Heart right ventricle (tissue), 16 donors: ENCODE measurements around the gene DENND1C. TPM values are rescaled to one million over a fixed set of nuclear protein-coding genes. Genes with fewer than 3 reads are reported as not detected.
A peak's percentile ranks its signal among the peaks of the same experiment; 100 is the strongest.

Experiments
- ATAC-seq, 8 donors: fragments of 200-7000 bp; cut with Tn5 transposase; one replicate each; pipeline ENCODE4 v1.9.1; 2020; ENCODE audit warnings: mild to moderate bottlenecking in 8 of 8, moderate library complexity in 8 of 8, moderate number of reproducible peaks in 1 of 8
- DNase-seq, 2 donors: peaks; one replicate each; pipeline ENCODE4 v3.0.0-alpha.2; 2020
- H3K27ac ChIP-seq, 10 donors: fragments of 200-600 bp; sonication (generic) in 2 of 10; one replicate each; pipeline versions ENCODE4 v1.5.0 to v1.8.0; 2020 to 2022; ENCODE audit warnings: mild to moderate bottlenecking in 3 of 10
- H3K27me3 ChIP-seq, 7 donors: fragments of 200-600 bp; one replicate each; pipeline ENCODE4 v1.8.0; 2021 to 2022; ENCODE audit warnings: mild to moderate bottlenecking in 2 of 7
- H3K36me3 ChIP-seq, 9 donors: fragments of 200-600 bp; sonication (generic) in 1 of 9; one replicate each; pipeline versions ENCODE4 v1.5.0 to v1.8.0; 2020 to 2022; ENCODE audit warnings: mild to moderate bottlenecking in 2 of 9
- H3K4me1 ChIP-seq, 9 donors: fragments of 200-600 bp; sonication (generic) in 1 of 9; one replicate each; pipeline versions ENCODE4 v1.5.0 to v1.8.0; 2020 to 2022; ENCODE audit warnings: mild to moderate bottlenecking in 4 of 9
- H3K4me3 ChIP-seq, 10 donors: fragments of 200-600 bp; sonication (generic) in 2 of 10; one replicate each; pipeline versions ENCODE4 v1.5.0 to v1.8.0; 2020 to 2022; ENCODE audit warnings: mild to moderate bottlenecking in 7 of 10, moderate library complexity in 2 of 10
- H3K9me3 ChIP-seq, 11 donors: fragments of 200-600 bp in 10 of 11; sonication (generic) in 2 of 11; one replicate each; pipeline versions ENCODE4 v1.5.0 to v1.8.0; 2013 to 2022; ENCODE audit warnings: mild to moderate bottlenecking in 2 of 11, control low read depth in 1 of 11, moderate library complexity in 1 of 11
- CTCF ChIP-seq, 9 donors: fragments of 200-600 bp; sonication (generic) in 2 of 9; IDR thresholded peaks; one replicate each; pipeline versions ENCODE4 v1.5.0 to v1.8.0; 2021 to 2022; ENCODE audit warnings: antibody characterized with exemption in 9 of 9, mild to moderate bottlenecking in 5 of 9, moderate library complexity in 1 of 9
- WGBS, 2 donors: extraction: QIAGEN DNeasy Blood & Tissue Kit; methylation state at CpG; one replicate each; pipeline ENCODE4 v1.1.7; 2013; ENCODE audit warnings: inconsistent platforms in 1 of 2; 5-methylcytosine and 5-hydroxymethylcytosine counted together
- intact Hi-C, 10 donors: fragments of 100-400 bp; cut with DNase I; formaldehyde crosslinking; loops; one replicate each; pipeline versions ENCODE4 v1.11.1 to v1.14.2; 2022
- polyA plus RNA-seq, 2 donors: library from polyadenylated mRNA; stranded (reverse); fragments of 200-250 nt; gene quantifications; one replicate each; pipeline ENCODE4 v1.2.3, GENCODE V29; 2013
- total RNA-seq, 10 donors: library from RNA; stranded (reverse); fragmentation: NEBNext Ultra II Directional in 3 of 10; extraction: Animal tissue kit (Norgen Biotek cat#: 25700) in 3 of 10; gene quantifications; one replicate each; pipeline versions ENCODE4 v1.2.1 to v1.2.4, GENCODE V29; 2021 to 2023
- donor health status: Arrhythmogenic right ventricular cardiomyopathy.
- donor health status: ischemic (EF 13 %, LVEDD 7.1; RV severe dilation, severe dysfunction).
- donor health status: healthy with polysubstance abuse.
- donor health status: DM: no; HTN: yes; CAD: no.
- donor health status: DM: no; HTN: no; CAD: no.
- donor health status: ischemic (EF 25% LVEDD 6.9; RV normal size, moderate dysfunction).
- donor health status: ischemic (EF 25% LVEDD 5.7; RV mildly dilated, moderate dysfunction).
- donor health status: healthy.
- donor health status: DM: yes; HTN: yes; CAD: no.
- donor health status: Ischemic cardiomyopathy.
- donor health status: ischemic (EF 35%, LVEDD 5.7; RV mildly dilated, moderate dysfunction).
- donor health status: nonischemic (EF 11% LVEDD 7.7; RV severe dilation, severe dysfunction).
- donor health status: DM: yes; HTN: yes; CAD: no.
- donor health status: PGD.
- donor health status: ischemic (EF 29% LVEDD 5.4; RV normal size, mild dysfunction).
- donor health status: nonischemic (EF 23%, LVEDD 6.1; RV moderate dilation, normal function).

The DENND1C gene
- total and polyA plus RNA-seq, 12 donors: 0.09 to 4.0 (median 0.69) TPM

DNA sequence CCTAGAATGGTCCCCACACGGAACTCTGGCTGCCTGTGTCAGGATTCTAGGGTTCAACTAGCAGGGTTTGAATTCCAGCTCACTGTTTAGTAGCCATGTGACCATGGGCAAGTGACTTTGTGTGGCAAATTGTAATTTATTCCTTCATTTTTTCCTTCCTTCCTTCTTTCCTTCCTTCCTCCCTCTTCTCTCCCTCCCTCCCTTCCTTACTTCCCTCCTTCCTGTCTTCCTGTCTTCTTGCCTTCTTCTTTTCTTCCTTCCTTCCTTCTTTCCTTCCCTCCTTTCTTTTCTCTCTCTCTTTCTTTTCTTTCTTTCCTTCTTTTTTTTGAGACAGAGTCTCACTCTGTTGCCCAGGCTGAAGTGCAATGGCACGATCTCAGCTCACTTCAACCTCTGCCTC is 8.5 kb upstream of the DENND1C start:
- Histone ChIP-seq H3K9me3 (peaks cover 0 to 16% (median 4%) of the 10 kb centered on the region in 11 donors), H3K36me3 (no peaks in the 10 kb centered on the region), H3K27me3 (peaks cover 0 to 13% (median 3%) of the 10 kb centered on the region in 7 donors), H3K4me3 (peak overlapping the region in 1 of 10 donors; percentile 16), H3K27ac (no peak overlapping the region), H3K4me1 (no peaks in the 10 kb centered on the region)
- no peak for TF ChIP-seq CTCF (IDR thresholded peaks at IDR 0.05)
- ATAC-seq (no peak), DNase-seq (no peak)
- intact Hi-C loops: no loop called here
- 72 to 75% methylated on average over 2 of the region's 2 CpGs for WGBS, 2 donors

DNA sequence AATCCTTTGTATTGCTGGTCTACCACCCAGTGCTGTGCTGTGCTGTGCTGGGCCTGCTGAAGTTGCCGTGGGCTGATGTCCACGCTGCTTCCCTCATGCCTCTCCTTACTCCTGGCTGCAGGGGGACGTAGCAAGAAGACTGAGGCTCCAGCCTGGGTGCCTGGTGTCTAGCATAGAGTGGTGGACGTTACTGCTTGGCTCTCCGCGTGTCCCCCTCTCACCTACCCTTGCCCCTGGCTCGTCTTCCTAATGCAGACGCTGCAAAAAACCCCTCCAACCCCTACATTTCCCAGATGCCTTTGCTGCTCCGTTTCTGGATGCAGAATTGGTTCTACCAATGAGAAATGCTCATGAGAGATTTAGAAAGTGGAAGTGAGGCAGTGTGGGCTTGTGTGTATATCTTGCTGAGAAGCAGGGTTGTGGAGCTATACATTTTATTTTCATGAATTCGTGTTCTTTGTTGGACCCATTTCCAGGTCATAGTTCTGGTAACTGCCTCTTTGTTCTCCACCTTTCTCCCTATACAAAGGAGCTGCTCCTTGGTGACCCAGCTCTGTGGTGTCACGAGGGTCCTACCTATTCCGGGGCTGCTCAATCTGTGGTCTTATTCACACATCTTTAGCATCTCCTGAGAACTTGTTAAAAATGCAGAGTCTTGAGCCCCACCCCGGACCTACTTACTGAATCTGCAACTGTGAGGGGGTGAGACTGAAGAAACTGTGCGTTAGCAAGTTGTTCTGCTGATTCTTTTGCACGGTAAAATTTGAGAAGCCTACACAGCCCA is 7.9 kb upstream of the DENND1C start:
- Histone ChIP-seq H3K27me3 (peaks cover 0 to 13% (median 3%) of the 10 kb centered on the region in 7 donors), H3K4me3 (peak overlapping the region in 1 of 10 donors; percentile 16), H3K9me3 (peaks cover 0 to 16% (median 4%) of the 10 kb centered on the region in 11 donors), H3K27ac (no peak overlapping the region), H3K4me1 (no peaks in the 10 kb centered on the region), H3K36me3 (no peaks in the 10 kb centered on the region)
- no peak for TF ChIP-seq CTCF (IDR thresholded peaks at IDR 0.05)
- DNase-seq (no peak), ATAC-seq (no peak)
- 41 to 44% methylated on average over 15 of the region's 15 CpGs for WGBS, 2 donors
- intact Hi-C loops: no loop called here

DNA sequence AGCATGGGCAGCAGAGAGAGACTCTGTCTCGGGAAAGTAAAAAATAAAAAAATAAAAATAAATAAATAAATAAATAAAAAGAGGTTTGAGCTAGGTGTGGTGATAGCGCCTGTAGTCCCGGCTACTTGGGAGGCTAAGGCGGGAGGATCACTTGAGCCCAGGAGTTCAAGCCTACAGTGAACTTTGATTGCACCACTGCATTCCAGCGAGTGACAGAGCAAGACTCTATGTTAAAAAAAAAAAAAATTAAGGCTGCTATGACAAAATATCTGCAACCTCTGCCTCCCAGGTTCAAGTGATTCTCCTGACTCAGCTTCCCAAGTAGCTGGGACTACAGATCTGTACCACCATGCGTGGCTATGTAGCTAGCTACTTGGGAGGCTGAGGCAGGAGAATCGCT is 3.2 kb upstream of the DENND1C start:
- Histone ChIP-seq H3K4me1 (peaks cover 0 to 9% (median 0%) of the 10 kb centered on the region in 9 donors), H3K36me3 (no peaks in the 10 kb centered on the region), H3K9me3 (no peaks in the 10 kb centered on the region), H3K27me3 (peaks cover 0 to 26% (median 7%) of the 10 kb centered on the region in 7 donors), H3K27ac (no peak overlapping the region), H3K4me3 (no peak overlapping the region)
- 88 to 93% methylated on average over 7 of the region's 7 CpGs for WGBS, 2 donors
- no peak for TF ChIP-seq CTCF (IDR thresholded peaks at IDR 0.05)
- DNase-seq (no peak), ATAC-seq (no peak)
- intact Hi-C loops: no loop called here

DNA sequence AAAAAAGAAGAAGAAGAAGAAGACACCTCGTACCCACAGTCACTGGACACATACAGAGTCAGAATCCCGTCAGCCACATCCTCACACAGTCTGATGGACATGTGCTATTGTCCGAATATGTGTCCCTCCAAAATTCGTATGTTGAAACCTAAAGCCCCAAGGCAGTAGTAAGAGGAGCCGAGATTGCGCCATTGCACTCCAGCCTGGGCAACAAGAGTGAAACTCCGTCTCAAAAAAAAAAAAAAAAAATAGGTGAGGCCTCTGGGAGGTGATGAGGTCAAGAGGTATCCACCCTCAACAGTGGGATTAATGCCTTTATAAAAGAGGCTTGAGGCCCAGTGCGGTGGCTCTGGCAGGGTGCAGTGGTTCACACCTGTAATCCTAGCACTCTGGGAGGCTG is 2.6 kb upstream of the DENND1C start:
- TF ChIP-seq CTCF (IDR thresholded peaks at IDR 0.05): no peak

More for the DNA sequence above, 2.6 kb upstream of the DENND1C start:
- H3K27ac ChIP-seq: no peak overlapping the region
- intact Hi-C loops: no loop called here
- no peaks in the 10 kb centered on the region for H3K9me3 ChIP-seq
- no peak for ATAC-seq
- no peak overlapping the region for H3K4me3 ChIP-seq
- WGBS, 2 donors: 88 to 90% methylated on average over 8 of the region's 8 CpGs
- H3K36me3 ChIP-seq: no peaks in the 10 kb centered on the region
- peaks cover 0 to 9% (median 0%) of the 10 kb centered on the region in 9 donors for H3K4me1 ChIP-seq
- peaks cover 0 to 30% (median 13%) of the 10 kb centered on the region in 7 donors for H3K27me3 ChIP-seq
- DNase-seq: no peak
